NCI-H526 (cell line): ENCODE results near the gene PDILT.

Experiments used
- DNase-seq, 2 experiments: peaks; one replicate each; lab custom pipeline; 2025; lab: John Stamatoyannopoulos, UW

PDILT gene

DNA sequence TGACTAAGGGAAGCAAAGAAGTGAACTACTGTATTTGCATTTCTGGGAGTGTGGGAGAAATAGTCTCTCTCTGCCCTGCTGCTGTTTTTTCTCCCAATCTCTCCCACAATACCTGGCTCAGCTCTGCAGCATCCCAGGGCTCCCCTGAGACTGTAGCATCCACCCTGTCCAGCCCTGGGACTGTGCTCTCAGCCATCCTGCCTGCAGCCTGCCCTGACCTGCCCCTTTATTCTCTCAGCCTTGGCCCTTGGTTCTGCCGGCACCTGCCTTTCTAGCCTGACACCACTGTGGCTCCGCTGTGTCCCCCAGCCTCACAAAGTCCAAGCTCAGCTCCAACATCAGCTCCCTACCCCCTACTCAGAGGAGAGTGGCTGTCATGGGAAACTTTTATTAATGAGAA is 1.9 kb downstream of the PDILT start:
- no peak for DNase-seq

DNA sequence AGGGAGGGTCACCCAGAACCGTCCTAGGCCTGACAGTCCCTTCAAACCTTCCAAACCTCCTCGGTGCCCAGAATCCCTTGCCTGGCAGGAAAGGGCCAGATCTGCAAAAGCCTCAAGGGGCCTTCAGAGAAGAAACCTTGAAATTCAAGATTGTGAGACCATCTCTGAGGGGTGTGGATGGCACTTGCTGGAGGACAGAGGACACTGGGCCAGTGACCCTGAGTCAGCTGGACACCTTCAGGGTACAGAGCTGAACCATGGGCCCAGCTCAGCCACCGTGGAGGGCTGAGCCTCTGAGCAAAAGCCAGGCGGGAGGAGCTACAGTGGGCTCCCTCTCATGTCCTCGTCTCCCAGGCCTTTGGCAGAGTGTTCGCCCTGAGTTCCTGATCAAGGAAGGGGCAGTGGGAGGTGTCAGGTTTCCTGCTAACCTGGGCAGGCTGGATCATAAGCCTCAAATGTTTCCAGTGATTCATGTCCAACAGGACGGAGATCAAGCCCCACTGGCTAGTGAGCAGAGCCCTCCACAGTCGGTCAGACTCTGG is 3.0 kb downstream of the PDILT start:
- no peak for DNase-seq

DNA sequence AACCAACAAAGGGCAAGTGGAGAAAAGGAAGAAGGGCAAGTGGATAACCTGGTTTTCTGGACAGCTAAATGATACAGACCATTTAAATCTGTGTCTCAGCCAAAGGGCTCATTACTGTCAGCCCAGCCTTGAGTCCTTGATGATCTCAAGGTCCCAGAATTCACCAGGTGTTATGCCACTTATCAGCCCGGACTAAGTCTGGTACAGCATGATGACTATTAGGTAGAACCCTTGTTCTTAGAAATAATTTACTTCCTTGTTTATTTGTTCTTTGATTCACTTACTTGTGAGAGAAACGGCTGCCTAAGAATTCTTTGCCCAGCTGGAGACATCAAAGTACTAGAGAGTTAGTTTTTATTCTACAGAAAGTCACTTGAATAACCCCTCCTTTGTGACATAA is 3.5 kb downstream of the PDILT start:
- no peak for DNase-seq

DNA sequence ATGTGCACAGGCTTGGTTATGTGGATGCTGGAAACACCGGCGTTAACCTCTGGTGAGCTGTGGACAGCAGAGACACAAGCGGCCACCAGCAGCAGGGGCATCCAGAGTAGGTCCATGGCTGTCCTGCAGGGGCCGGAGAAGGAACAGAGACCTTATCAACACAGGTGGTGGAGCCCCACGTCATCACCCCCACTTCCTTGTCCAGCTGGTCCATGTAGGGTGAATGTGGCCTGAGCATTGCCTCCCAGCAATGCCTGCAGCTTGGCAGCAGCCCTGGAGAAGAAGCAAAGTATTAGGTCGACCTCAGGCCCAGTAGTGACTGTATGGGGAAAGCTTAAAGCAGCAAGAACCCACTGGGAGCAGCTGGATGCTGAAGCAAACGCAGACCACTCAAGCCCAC is 5.4 kb downstream of the PDILT start:
- no peak for DNase-seq

DNA sequence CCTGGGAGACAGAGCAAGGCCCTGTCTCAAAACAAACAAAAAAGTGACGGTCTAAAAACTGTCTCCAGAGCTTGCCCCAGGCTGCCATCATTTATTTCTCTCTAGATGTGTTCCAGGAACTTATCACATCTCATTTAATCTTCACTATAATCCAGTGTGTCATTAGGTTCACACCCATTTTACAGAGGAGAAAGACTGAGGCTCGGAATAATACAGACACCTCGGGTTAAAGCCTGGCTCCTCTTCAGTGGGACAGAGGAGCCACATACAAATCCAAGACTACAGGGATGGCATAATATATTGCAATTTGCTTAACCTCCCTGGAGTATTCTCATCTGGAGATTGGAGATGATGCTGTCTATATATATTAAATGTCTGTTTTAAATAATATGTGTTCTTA is 5.9 kb downstream of the PDILT start:
- no peak for DNase-seq

GRCh38 chr16:20397468-20398074 is 7.0 kb downstream of the PDILT start:
- no peak for DNase-seq

GRCh38 chr16:20396846-20397467 is 7.6 kb downstream of the PDILT start:
- no peak for DNase-seq

GRCh38 chr16:20395946-20396345 is 8.6 kb downstream of the PDILT start:
- DNase-seq = no peak

DNA sequence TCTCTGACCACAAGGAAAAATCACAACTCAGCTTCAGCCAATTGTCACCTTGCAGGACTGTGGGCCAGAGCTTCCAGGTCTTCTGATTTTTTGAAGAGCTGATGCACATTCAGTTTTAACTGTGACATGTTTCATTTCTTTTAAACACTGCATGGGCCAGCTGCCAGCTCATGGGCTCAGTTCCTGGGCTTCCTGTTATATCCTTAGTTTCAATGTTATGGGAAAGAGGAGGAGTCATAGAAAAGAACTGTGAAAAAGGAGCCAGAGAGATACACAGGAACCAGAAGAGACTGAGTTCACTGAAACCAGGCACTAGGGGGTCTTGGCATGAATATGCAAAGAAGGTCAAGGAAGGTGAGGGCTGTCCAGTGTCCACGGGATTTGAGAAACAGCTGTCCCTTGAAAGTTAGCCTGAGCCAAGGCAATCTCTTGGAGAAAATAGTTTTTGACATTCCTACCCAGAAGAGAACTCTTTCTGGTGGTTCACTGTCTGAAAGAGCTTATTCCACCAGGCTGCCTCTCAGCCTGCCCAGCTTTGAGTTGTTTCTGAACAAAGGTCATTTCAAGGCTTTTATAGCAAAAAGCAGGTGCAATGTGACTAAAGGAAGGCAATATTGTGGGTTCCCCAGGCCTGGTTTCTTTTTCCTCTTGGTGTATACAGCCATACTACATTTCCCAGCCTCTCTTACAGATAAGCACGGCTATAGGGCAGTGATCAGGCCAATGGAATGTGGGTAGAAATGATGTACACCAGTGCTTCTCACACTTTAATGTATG is 10.5 kb downstream of the PDILT start:
- DNase-seq = no peak

DNA sequence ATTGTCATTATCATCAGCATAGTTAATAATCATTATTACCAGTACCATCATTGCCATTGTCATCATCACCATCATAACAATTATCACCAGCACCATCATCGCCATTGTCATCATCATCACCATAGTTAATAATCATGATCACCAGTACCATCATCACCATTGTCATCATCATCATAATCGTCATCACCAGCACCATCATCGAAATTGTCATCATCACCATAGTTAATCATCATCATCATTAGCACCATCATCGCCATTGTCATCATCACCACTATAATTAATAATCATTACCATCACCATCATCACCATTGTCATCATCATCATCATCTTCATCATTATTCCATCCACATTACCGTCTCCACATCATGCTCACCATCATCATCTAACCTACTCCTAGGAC is 13.5 kb downstream of the PDILT start:
- DNase-seq = no peak

DNA sequence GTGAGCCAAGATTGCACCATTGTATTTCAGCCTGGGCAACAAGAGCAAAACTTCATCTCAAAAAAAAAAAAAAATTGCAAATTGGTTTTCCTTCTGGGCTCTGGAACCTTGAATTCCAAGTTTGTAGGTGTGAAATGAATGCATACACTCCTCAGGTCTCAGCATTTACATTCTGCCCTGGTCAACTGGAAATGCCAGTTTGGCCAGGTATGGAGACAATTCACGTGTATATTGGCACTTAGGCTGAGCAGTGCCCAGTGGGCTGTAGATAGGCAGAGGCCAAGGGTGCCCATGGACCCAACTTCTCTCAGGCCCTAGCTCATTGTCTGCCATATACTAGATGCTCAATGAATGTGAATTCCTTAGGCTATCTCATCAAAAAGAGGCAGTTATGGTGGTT is 15.7 kb downstream of the PDILT start:
- no peak for DNase-seq

DNA sequence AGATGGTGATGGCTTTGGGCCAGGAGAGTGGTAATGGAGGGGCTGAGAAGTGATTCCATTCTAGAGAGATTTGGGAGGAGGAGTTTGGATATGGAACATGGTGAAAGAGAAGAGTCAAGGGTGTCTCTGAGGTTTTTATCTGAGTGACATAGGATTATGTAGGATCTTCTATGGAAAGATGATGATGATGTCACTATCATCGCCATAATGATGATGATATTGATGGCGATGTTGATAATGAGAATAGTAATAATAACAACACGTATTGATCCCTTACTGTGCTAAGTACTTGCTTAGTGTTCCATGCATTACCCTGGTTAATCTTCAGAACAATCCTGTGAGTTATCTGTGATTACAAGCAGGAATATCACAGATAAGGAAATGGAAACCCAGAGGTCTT is 16.6 kb downstream of the PDILT start:
- DNase-seq = no peak

- DNase-seq = peak in 1 of 2 experiments; percentile 61
Observed at GRCh38 chr16:20385844-20386832, 18.4 kb downstream of the PDILT start.

DNA sequence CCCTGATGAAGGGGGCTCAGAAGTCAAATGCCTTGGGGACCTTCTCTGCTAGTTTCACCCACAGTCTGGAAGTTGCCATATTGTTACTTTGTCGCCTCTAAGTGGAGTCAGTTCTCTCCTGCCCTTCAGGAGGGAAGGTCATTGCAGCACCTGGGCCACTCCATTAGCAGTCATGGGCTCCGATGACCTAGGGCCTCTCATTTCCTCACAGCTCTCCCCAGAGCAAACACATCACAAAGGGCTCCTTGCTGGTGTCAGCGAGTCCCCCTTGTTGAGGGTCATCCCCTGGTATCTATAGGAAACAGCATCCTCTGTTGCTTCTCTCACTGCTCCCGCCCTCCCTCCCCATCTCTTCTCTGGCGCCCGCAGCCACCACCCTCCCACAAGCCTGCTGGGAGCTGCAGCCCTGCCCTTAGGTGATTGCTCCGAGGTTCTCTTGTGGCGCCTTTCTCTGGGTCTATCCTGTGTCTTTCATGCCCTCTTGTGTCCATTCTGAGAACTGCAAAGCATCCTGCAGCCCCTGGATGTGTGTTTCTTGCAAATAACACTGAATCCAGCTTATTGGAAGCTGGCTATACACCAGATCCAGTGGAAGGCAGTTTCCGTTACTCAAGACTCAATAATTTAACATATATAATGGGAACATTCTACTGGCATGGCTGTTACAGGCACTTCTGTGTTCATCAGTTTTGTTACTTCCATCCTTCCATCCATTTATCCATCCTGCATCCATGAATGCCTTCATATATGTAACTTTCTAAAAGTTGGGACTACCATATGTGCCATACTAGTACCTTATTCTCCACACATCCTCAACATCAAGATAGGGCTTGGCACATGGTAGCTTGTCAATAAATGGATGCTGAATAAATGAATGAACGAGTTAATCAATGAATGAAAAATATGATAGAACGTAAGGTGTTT is 21.2 kb downstream of the PDILT start:
- peak; percentile 23 to 77 for DNase-seq

- no peak for DNase-seq
Observed at GRCh38 chr16:20382202-20382948, 22.2 kb downstream of the PDILT start.

DNA sequence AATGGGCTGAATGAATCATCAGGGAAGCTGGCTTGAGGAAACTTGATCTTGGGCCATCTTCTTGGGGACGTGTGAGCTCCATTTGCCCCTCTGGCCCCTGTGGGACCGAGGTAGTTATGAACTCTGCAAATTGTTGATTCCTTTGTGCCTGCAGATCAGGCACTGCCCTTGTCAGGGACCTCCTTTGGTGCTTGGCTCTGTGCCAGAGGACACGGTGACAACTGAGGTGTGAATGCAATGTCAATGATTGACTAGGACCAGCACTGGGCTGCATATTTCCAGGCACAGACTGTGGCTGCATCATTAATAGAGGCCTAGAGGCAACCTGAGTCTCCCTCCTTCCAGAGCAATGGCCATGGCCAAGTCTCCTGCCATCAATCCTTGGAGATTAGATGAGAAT is 23.8 kb downstream of the PDILT start:
- no peak for DNase-seq

DNA sequence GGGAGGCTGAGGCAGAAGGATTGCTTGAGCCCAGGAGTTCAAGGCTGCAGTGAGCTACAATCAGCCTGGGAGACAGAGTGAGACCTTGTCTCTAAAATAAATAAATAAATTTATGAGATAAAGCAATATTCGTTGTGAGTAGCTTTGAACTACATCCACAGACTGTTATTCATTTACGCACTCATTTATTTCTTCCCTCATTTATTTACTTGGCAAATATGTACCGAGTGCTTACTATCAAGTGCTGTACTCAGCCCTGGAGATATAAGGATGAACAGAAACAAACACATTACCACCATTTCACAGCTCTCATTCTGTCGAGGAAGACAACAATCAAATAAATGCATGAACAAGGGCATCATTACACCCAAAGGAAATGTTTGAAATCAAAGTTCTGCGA is 27.4 kb downstream of the PDILT start:
- no peak for DNase-seq

GRCh38 chr16:20372701-20373100 is 31.8 kb downstream of the PDILT start:
- no peak for DNase-seq

DNA sequence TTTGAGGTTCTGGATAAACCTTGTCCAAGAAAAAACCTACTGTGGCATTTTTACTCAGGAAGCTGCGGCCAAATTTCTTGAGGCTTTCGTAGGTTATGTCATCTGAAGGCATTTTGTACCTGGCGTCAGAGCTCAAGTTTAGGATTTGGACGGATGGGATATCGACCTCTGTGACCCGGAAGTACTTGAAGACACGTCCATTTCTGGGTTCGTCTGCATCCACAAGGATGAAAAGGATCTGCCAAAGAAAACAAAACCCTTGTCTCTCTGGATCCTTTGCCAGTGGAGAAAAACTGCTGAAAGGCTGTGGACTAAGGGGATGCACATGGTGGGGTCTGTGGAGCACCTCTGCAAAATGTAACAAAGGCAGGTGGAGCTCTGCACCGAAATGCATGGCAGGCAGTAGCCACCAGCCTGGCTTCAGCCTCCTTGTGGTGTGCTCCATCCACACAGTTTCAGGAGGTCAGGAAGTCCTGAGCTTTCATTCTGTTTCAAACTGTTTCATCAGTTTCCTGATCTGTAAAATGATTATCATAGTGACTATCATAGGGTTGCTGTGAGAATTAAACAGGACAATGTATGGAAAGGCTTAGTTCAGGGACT is 35.0 kb downstream of the PDILT start:
- no peak for DNase-seq

DNA sequence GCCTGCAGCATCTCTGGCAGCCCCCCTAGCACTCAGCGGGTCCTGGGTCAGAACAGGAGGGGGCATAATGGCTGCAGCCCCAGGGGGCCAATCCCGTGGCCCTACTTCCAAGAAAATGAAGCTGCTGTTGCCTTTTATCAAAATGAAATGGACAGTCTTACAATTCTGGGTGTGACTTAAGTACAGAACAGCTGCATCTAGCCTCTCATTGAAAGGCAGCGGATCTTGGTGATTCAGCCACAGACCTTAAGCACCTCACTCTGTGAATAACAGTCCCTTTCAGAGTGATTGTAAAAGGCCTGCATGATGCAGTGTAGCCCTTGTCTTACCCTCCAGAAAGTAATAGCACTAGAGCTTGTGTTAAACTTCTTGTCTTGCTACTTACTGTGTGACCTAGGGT is 40.5 kb downstream of the PDILT start:
- no peak for DNase-seq
